Measurements from ENCODE around the gene SLC25A13.

SLC25A13 gene

DNA sequence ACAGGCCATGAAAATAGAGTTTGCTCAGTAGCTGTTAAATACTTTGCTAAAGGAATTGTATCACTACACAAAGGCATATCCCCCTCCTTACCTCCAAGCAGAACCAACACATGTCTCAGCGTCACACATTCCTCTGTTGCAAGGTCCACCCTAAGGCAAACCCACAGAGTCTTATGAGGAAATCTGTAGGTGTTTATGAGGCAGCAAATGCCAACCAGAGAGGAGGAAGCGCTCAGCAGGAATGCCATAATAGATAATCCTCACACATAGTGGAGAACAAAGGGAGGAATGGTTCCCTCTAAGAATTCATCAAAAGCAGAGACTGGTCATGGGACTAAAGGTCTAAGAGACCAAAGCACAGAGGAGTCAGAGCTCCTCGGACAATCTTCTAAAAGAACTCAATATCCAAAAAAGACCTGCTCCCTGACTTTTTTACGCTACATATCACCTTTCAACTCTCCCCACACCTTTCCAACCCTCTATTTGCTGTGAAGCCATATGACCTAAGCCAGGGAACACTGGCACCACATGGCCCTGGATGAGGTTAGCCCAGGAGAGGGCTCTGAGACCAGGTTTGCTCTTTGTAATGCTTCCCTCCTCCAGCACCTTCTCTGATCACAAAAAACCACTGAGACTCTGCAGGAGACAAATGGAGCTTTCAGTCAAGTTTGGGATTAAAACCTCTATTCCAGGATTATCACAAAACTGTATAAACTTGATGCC is 7.3 kb downstream of the SLC25A13 start:
- TF ChIP-seq, protein P1, sequence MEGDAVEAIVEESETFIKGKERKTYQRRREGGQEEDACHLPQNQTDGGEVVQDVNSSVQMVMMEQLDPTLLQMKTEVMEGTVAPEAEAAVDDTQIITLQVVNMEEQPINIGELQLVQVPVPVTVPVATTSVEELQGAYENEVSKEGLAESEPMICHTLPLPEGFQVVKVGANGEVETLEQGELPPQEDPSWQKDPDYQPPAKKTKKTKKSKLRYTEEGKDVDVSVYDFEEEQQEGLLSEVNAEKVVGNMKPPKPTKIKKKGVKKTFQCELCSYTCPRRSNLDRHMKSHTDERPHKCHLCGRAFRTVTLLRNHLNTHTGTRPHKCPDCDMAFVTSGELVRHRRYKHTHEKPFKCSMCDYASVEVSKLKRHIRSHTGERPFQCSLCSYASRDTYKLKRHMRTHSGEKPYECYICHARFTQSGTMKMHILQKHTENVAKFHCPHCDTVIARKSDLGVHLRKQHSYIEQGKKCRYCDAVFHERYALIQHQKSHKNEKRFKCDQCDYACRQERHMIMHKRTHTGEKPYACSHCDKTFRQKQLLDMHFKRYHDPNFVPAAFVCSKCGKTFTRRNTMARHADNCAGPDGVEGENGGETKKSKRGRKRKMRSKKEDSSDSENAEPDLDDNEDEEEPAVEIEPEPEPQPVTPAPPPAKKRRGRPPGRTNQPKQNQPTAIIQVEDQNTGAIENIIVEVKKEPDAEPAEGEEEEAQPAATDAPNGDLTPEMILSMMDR (IDR thresholded peaks at IDR 0.05; ENCODE audit: insufficient read depth, low read depth, low read length, missing control alignments): no peak
- H3K4me3 ChIP-seq (ENCODE audit: low read depth, low read length): no peak overlapping the region
- DNase-seq (ENCODE audit: low read depth): no peak

DNA sequence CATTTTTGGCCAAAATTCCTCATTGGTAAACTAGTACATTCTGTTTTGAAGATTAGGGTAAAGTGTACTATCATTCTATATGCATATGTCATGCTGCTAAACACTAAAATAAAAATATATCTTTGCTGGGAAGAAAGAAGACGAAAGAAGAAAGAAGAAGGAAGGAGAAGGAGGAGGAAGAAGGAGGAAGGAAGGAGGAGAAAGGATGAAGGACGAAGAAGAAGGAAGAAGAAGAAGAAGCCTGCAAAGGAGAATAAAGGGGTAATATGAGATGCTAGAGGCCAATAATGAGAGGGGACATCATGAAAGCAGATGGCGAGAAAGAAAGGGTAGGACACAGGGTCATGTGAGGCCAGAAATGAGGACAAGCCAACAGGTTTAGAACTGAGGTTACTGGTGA is 8.0 kb downstream of the SLC25A13 start:
- no peak for DNase-seq (ENCODE audit: low read depth)
- no peak overlapping the region for H3K4me3 ChIP-seq (ENCODE audit: low read depth, low read length)
- TF ChIP-seq, protein P1 (IDR thresholded peaks at IDR 0.05; ENCODE audit: insufficient read depth, low read depth, low read length, missing control alignments): no peak

DNA sequence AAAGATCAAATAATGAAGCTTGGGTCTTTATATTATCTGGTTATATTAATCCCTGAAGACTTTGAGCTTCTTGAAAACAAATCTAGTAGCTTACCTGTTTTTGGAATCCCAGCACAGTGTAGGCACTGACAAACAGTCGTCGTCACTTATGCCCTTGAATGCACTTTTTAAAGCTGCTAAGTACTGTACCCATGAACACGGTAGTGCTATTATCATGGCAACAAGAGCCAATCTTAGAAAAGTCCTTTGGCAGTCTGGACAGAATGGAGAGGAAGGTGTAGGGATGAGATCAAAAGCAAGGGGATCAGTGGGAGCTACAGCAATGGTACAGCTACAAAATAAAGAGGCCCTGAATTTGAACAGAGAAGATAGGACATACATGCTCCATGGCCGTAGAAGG is 9.4 kb downstream of the SLC25A13 start:
- H3K4me3 ChIP-seq (ENCODE audit: low read depth, low read length): no peak overlapping the region
- no peak for DNase-seq (ENCODE audit: low read depth)
- TF ChIP-seq, protein P1 (IDR thresholded peaks at IDR 0.05; ENCODE audit: insufficient read depth, low read depth, low read length, missing control alignments): no peak

DNA sequence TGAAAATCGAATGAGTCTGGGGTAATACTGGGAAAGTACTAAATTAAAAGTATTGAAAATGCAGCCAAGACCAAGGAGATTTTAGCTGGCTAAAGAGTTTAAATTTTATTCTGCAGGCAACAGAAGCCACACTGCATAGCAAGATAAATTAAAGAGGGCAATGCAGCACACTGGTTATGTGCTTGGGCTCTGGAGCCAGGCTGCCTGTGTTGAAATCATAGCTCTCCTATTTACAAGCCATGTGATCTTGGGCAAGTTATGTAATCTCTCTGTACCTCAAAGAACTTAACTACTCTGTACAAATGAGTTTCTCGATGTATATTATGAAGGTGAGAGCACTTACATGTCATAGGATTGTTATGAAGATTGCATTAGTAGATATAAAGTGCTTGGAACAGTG is 9.9 kb downstream of the SLC25A13 start:
- TF ChIP-seq, protein P1 (IDR thresholded peaks at IDR 0.05; ENCODE audit: insufficient read depth, low read depth, low read length, missing control alignments): no peak
- no peak overlapping the region for H3K4me3 ChIP-seq (ENCODE audit: low read depth, low read length)
- DNase-seq (ENCODE audit: low read depth): no peak

DNA sequence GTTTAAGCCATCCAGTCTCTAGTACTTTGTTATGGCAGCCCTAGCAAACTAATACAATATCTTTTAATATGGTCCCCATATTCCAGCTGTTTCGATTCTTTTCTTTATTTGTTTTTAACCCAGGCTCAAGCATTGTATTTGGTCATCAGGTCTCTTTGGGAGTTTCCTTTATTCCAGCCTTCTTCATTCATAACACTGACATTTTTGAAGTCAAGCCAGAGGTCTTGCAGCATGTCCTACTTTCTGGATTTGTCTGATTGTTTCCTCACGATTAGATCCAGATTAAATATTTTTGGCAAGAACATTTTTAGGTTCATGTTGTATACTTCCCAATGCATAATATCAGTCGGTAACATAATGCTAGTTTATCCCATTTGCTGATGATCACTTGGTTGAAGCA is 11.8 kb downstream of the SLC25A13 start:
- H3K4me3 ChIP-seq (ENCODE audit: low read depth, low read length): no peak overlapping the region

DNA sequence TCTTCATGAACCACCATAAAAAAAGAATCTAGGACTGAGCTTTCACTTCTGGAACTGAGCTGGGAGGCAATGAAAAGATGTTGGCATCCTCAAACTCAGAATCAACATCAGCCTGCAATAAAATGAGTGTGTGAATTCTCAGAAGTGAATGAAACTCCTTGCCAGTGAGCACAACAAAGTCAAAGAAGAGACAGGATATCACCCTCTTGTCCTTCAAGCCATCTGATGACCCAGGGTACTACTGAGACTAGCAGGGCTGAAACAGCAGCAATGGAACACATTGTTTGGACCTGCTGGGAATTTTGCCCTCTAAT is 13.0 kb downstream of the SLC25A13 start:
- TF ChIP-seq, protein P1 (IDR thresholded peaks at IDR 0.05; ENCODE audit: insufficient read depth, low read depth, low read length, missing control alignments): no peak
- no peak for DNase-seq (ENCODE audit: low read depth)
- H3K4me3 ChIP-seq (ENCODE audit: low read depth, low read length): no peak overlapping the region

More for the DNA sequence above, 11.8 kb downstream of the SLC25A13 start:
- TF ChIP-seq, protein P1 (IDR thresholded peaks at IDR 0.05; ENCODE audit: insufficient read depth, low read depth, low read length, missing control alignments): no peak
- no peak for DNase-seq (ENCODE audit: low read depth)
